Activated gamma-delta T cell treated with Interleukin-2 at 50 U/mL for 16 hours (primary cell): ENCODE data around the gene RAB27B.

ENCODE experiments used
- DNase-seq: peaks from one replicate; pipeline ENCODE4 v3.0.0-alpha.2; 2020

RAB27B gene

GRCh38 chr18:54916507-54916906 is 88.2 kb downstream of the RAB27B start:
- DNase-seq: no peak

DNA sequence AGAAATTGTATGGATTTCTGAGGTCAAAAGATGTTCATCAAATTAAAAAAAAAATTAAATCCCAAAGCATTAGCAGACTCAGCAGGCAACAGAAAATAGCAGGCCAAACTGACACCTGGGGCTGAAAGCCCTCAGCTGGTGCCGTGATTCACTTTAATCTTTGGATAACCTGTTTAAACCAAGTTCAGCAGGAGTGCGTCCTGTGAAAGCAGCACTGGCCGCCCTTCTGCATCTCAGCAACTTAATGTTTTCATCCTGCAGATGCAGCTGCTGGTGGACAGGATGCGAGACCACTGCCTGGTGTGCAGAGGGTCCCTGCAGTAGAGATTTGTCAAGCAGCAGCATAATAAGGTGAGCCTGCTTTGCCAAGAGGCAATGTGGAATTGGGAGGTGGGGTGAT is 89.8 kb downstream of the RAB27B start:
- no peak for DNase-seq

GRCh38 chr18:54919412-54919811 is 91.1 kb downstream of the RAB27B start:
- DNase-seq: no peak

GRCh38 chr18:54923339-54923956 is 95.2 kb downstream of the RAB27B start:
- DNase-seq: no peak

DNA sequence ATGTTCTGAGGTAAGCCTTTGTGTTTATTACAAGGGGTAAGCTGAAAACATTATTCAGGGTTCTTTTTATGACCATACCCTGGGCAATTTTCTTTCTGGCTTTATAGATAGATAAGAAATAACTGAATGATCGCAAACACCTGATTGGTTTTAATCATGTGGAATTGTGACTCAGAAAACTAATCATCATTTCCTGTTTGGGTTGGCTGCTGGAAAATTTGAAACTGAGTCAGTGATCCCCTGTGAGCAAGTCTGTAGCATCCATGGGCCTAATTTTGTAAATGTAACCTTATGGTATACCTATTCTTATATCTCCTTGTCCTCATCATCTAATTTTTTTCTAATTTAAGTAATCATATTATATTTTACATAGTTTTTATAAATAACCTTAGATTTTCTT is 96.7 kb downstream of the RAB27B start:
- DNase-seq: no peak

- no peak for DNase-seq
Measured at GRCh38 chr18:54926593-54927325, 98.5 kb downstream of the RAB27B start.

GRCh38 chr18:54928236-54928635 is 100.0 kb downstream of the RAB27B start:
- DNase-seq: no peak

DNA sequence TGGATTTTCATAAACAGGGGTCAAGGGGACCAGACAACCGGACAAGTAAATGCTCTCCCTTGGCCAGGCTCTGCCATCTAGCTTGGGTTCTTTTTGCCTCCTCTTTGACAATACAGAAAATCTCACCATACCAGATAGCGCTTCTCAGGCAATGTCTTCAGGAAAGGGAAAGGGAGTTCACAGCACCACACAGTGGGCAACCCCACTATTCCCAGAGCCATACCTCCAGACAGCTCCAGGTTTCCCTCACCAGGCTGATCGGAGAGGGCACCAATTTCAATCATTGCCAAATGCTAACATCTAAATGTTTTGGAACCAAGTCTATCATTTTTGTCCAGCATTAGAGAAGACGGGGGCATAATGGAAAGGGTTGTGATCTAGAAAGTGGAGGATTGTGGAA is 102.9 kb downstream of the RAB27B start:
- DNase-seq: no peak

DNA sequence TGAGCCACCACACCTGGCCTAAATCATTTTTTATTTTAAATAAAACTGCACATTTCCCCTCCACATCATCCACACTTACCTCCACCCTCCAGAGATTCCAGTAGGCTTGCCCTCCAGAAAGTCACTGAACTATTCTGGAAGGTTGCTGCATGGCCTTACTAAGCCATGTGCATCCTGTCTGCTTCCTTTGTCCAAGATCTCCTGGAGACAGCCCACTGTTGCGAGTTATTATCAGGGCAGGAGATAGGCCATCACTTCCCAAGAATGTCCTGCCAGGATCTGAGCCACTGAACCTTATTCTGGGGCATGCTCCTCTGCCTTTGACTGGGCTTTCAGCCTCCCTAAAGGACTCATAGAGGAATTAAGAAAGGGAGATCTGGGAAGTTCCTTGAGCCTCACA is 104.2 kb downstream of the RAB27B start:
- no peak for DNase-seq

DNA sequence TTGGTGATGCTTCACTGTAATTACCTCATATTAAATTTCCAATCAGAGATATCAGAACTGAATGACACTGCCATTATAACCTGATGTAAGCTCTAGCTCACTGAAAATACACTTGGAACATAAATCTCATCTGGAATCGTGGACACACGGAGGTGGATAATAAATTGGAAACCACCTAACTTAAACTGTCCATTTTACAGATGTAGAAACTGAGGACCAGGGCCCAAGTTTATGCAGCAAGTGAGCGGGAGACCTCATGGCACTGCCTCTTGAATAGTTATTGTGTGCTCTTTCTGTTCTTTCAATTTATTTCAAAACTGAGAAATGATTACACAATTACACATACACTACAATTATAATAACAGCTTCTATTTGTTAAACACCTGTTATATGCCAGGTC is 110.2 kb downstream of the RAB27B start:
- DNase-seq: no peak

- DNase-seq: no peak
Measured at GRCh38 chr18:54939361-54939917, 111.2 kb downstream of the RAB27B start.

GRCh38 chr18:54942144-54942543 is 113.9 kb downstream of the RAB27B start:
- DNase-seq: no peak

GRCh38 chr18:54942569-54942968 is 114.3 kb downstream of the RAB27B start:
- no peak for DNase-seq
